ENCODE measurements around the gene ABHD14A.
"Not testable (repeated sequence)": the region's sequence is repeated elsewhere in the genome, so short reads cannot be mapped to it uniquely, and the experiment has no call there.

Gene ABHD14A

GRCh38 chr3:51986010-51986947 is 11.4 kb downstream of the ABHD14A start:
- TF ChIP-seq EZH2phosphoT487 (conservative IDR thresholded peaks at IDR 0.05; ENCODE audit: low read length) (no peak), CTCF (IDR thresholded peaks at IDR 0.05; ENCODE audit: insufficient read depth, low read length, poor library complexity, severe bottlenecking) (no peak)
- no peak overlapping the region for H3K4me2 ChIP-seq (ENCODE audit: low read depth, low read length, poor library complexity, severe bottlenecking)
- no peaks in the 10 kb centered on the region for H3K36me3 ChIP-seq (ENCODE audit: low read length)
- H3K27me3 ChIP-seq (ENCODE audit: low read length), result no peaks in the 10 kb centered on the region
- H3K9ac ChIP-seq (ENCODE audit: low read length), result no peak overlapping the region
- no peaks in the 10 kb centered on the region for H4K20me1 ChIP-seq (ENCODE audit: low read depth, low read length)
- H3K79me2 ChIP-seq (ENCODE audit: insufficient read depth, low read length), result peaks cover 1% of the 10 kb centered on the region; the same call in 1 of the 2 replicates
- H3K27ac ChIP-seq (ENCODE audit: low read depth, low read length), result no peak overlapping the region
- H3F3A ChIP-seq (ENCODE audit: insufficient read depth), result peaks cover 19% of the 10 kb centered on the region
- H3K9me3 ChIP-seq (ENCODE audit: insufficient read depth, low read length), result no peaks in the 10 kb centered on the region
- no peak overlapping the region for H2AFZ ChIP-seq (ENCODE audit: low read depth, low read length, severe bottlenecking)
- H3K4me3 ChIP-seq (ENCODE audit: insufficient read depth, low read length, poor library complexity, severe bottlenecking), result no peak overlapping the region
- no peaks in the 10 kb centered on the region for H3K9me2 ChIP-seq (replicated peaks; ENCODE audit: insufficient read depth, low read length)

GRCh38 chr3:51987568-51987967 is 12.7 kb downstream of the ABHD14A start:
- H3K27me3 ChIP-seq (ENCODE audit: low read length), result no peaks in the 10 kb centered on the region

GRCh38 chr3:51988286-51989146 is 13.7 kb downstream of the ABHD14A start:
- H2AFZ ChIP-seq (ENCODE audit: low read depth, low read length, severe bottlenecking), result no peak overlapping the region
- peaks cover 8% of the 10 kb centered on the region; the same call in 1 of the 2 replicates for H3K36me3 ChIP-seq (ENCODE audit: low read length)
- H3K9me2 ChIP-seq (replicated peaks; ENCODE audit: insufficient read depth, low read length), result no peaks in the 10 kb centered on the region
- no peak overlapping the region for H3K4me2 ChIP-seq (ENCODE audit: low read depth, low read length, poor library complexity, severe bottlenecking)
- 0 out of 2 replicates have a peak, but pooled peaks cover 3% of the 10 kb centered on the region for H3K79me2 ChIP-seq (ENCODE audit: insufficient read depth, low read length)
- no peaks in the 10 kb centered on the region for H3K9me3 ChIP-seq (ENCODE audit: insufficient read depth, low read length)
- no peaks in the 10 kb centered on the region for H4K20me1 ChIP-seq (ENCODE audit: low read depth, low read length)
- TF ChIP-seq CTCF (IDR thresholded peaks at IDR 0.05; ENCODE audit: insufficient read depth, low read length, poor library complexity, severe bottlenecking) (no peak), EZH2phosphoT487 (conservative IDR thresholded peaks at IDR 0.05; ENCODE audit: low read length) (no peak)
- peaks cover 23% of the 10 kb centered on the region for H3F3A ChIP-seq (ENCODE audit: insufficient read depth)
- no peak overlapping the region for H3K27ac ChIP-seq (ENCODE audit: low read depth, low read length)
- no peak overlapping the region for H3K9ac ChIP-seq (ENCODE audit: low read length)
- no peak overlapping the region for H3K4me3 ChIP-seq (ENCODE audit: insufficient read depth, low read length, poor library complexity, severe bottlenecking)
- no peaks in the 10 kb centered on the region for H3K27me3 ChIP-seq (ENCODE audit: low read length)

More at GRCh38 chr3:51987568-51987967, 12.7 kb downstream of the ABHD14A start:
- H3K36me3 ChIP-seq (ENCODE audit: low read length), result 0 out of 2 replicates have a peak, but pooled peaks cover 4% of the 10 kb centered on the region
- no peak overlapping the region for H3K4me3 ChIP-seq (ENCODE audit: insufficient read depth, low read length, poor library complexity, severe bottlenecking)
- no peaks in the 10 kb centered on the region for H4K20me1 ChIP-seq (ENCODE audit: low read depth, low read length)
- no peak overlapping the region for H2AFZ ChIP-seq (ENCODE audit: low read depth, low read length, severe bottlenecking)
- TF ChIP-seq EZH2phosphoT487 (conservative IDR thresholded peaks at IDR 0.05; ENCODE audit: low read length) (no peak), CTCF (IDR thresholded peaks at IDR 0.05; ENCODE audit: insufficient read depth, low read length, poor library complexity, severe bottlenecking) (no peak)
- H3K9ac ChIP-seq (ENCODE audit: low read length), result no peak overlapping the region
- no peaks in the 10 kb centered on the region for H3K79me2 ChIP-seq (ENCODE audit: insufficient read depth, low read length)
- no peaks in the 10 kb centered on the region for H3K9me3 ChIP-seq (ENCODE audit: insufficient read depth, low read length)
- no peak overlapping the region for H3K4me2 ChIP-seq (ENCODE audit: low read depth, low read length, poor library complexity, severe bottlenecking)
- peaks cover 26% of the 10 kb centered on the region for H3F3A ChIP-seq (ENCODE audit: insufficient read depth)
- H3K27ac ChIP-seq (ENCODE audit: low read depth, low read length), result no peak overlapping the region
- no peaks in the 10 kb centered on the region for H3K9me2 ChIP-seq (replicated peaks; ENCODE audit: insufficient read depth, low read length)

GRCh38 chr3:51990501-51990971 is 15.7 kb downstream of the ABHD14A start:
- H4K20me1 ChIP-seq (ENCODE audit: low read depth, low read length), result not testable (repeated sequence)

More at GRCh38 chr3:51990501-51990971, 15.7 kb downstream of the ABHD14A start:
- H3K9ac ChIP-seq (ENCODE audit: low read length); H3K9me3 ChIP-seq (ENCODE audit: insufficient read depth, low read length); H2AFZ ChIP-seq (ENCODE audit: low read depth, low read length, severe bottlenecking); H3K27me3 ChIP-seq (ENCODE audit: low read length); H3K4me2 ChIP-seq (ENCODE audit: low read depth, low read length, poor library complexity, severe bottlenecking); H3K4me3 ChIP-seq (ENCODE audit: insufficient read depth, low read length, poor library complexity, severe bottlenecking); H3K27ac ChIP-seq (ENCODE audit: low read depth, low read length); H3K9me2 ChIP-seq (replicated peaks; ENCODE audit: insufficient read depth, low read length): not testable (repeated sequence)
- Histone ChIP-seq H3F3A (ENCODE audit: insufficient read depth) (peaks cover 25% of the 10 kb centered on the region), H3K79me2 (ENCODE audit: insufficient read depth, low read length) (peaks cover 19% of the 10 kb centered on the region), H3K36me3 (ENCODE audit: low read length) (peaks cover 21% of the 10 kb centered on the region)

Measured in SU-DHL-6 (cell line).